ENCODE data around the gene MBTD1. TPM values are rescaled to one million over a fixed set of nuclear protein-coding genes. Genes with fewer than 3 reads are reported as not detected.
A peak's percentile ranks its signal among the peaks of the same experiment; 100 is the strongest.

The MBTD1 gene
- total RNA-seq, 2 donors from 2014 or later = 6.9 to 18.3 TPM

GRCh38 chr17:51142597-51142996 is 117.3 kb downstream of the MBTD1 start:
- Histone ChIP-seq H3K27me3 (replicated peaks; ENCODE audit: insufficient read depth) (no peaks in the 10 kb centered on the region), H3K9me3 (no peaks in the 10 kb centered on the region), H3K36me3 (no peaks in the 10 kb centered on the region), H3K27ac (no peak overlapping the region), H3K4me1 (ENCODE audit: control insufficient read depth in 1 of 2, low read depth in 2 of 2) (no peaks in the 10 kb centered on the region), H3K4me3 (no peak overlapping the region)
- DNase-seq (ENCODE audit: low spot score) (no peak), ATAC-seq (ENCODE audit: insufficient number of reproducible peaks, low FRiP score, low read depth) (no peak)
- no peak for TF ChIP-seq CTCF (IDR thresholded peaks at IDR 0.05)

DNA sequence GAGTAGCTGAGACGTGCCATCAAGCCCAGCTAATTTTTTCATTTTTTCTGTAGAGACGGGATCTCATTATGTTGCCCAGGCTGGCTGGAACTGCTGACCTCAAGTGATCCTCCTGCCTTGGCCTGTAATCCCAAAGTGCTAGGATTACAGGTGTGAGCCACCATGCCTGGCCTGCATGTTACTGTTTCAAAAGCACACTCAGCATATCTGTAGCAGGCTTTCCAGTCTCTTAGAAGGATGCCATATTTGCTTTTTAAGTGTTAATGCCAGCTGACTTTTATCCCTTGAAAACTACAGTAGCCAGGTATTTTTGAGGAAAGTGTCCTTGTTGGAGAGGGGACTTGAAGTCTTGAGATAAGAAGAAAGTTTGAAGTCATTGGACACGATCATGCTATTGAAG is 123.9 kb downstream of the MBTD1 start:
- Histone ChIP-seq H3K36me3 (no peaks in the 10 kb centered on the region), H3K9me3 (no peaks in the 10 kb centered on the region), H3K27me3 (replicated peaks; ENCODE audit: insufficient read depth) (no peaks in the 10 kb centered on the region), H3K4me3 (no peak overlapping the region), H3K27ac (no peak overlapping the region), H3K4me1 (ENCODE audit: control insufficient read depth in 1 of 2, low read depth in 2 of 2) (peaks cover 5 to 16% of the 10 kb centered on the region in 2 donors)
- no peak for TF ChIP-seq CTCF (IDR thresholded peaks at IDR 0.05)
- no peak for ATAC-seq (ENCODE audit: insufficient number of reproducible peaks, low FRiP score, low read depth)
- DNase-seq (ENCODE audit: low spot score) = no peak

- no peak for ATAC-seq (ENCODE audit: insufficient number of reproducible peaks, low FRiP score, low read depth)
- no peak for TF ChIP-seq CTCF (IDR thresholded peaks at IDR 0.05)
- Histone ChIP-seq H3K4me1 (ENCODE audit: control insufficient read depth in 1 of 2, low read depth in 2 of 2) (peaks cover 5 to 16% of the 10 kb centered on the region in 2 donors), H3K36me3 (no peaks in the 10 kb centered on the region), H3K4me3 (no peak overlapping the region), H3K27me3 (replicated peaks; ENCODE audit: insufficient read depth) (no peaks in the 10 kb centered on the region), H3K27ac (peak overlapping the region; percentile 54 to 65), H3K9me3 (no peaks in the 10 kb centered on the region)
- DNase-seq (ENCODE audit: low spot score) = no peak
Measured at GRCh38 chr17:51133365-51133764, 126.5 kb downstream of the MBTD1 start.

DNA sequence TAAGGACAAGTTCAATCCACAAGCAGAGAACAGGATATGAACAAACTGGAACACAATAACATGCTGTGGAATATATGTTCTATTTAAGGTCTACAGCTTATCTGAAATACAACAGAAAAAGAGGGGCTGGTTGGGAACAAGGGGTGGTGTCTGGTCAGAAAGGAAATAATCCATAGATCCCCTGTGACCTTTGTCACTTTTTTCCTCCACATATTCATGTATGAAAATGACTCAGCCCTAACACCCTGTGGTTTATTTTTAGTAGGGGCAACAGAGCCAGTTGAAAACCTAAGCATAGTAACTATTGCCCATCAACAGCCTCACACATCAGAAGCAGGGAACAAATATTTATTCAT is 126.9 kb downstream of the MBTD1 start:
- ATAC-seq (ENCODE audit: insufficient number of reproducible peaks, low FRiP score, low read depth) (no peak), DNase-seq (ENCODE audit: low spot score) (no peak)
- Histone ChIP-seq H3K9me3 (no peaks in the 10 kb centered on the region), H3K4me3 (no peak overlapping the region), H3K4me1 (ENCODE audit: control insufficient read depth in 1 of 2, low read depth in 2 of 2) (peaks cover 5 to 16% of the 10 kb centered on the region in 2 donors), H3K27ac (peak overlapping the region; percentile 54 to 65), H3K27me3 (replicated peaks; ENCODE audit: insufficient read depth) (no peaks in the 10 kb centered on the region), H3K36me3 (no peaks in the 10 kb centered on the region)
- TF ChIP-seq CTCF (IDR thresholded peaks at IDR 0.05) = no peak

DNA sequence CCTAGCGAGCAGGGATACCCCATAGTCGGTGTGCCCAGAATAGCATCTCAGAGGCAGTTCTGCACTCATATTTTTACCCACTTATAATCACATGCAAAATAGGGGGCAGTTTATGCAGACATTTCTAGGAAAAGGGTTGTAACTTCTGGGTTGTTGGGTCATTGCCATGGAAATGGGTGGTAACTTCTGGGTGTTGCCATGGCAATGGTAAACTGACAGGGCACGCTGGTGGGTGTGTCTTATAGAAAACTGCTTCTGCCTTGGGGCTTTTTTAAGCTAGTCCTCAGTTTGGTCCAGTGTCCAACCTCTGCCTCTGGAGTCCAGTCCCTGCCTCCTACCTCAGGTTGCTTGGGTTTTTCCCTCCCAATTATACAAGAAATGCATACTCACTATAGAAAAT is 131.8 kb downstream of the MBTD1 start:
- ATAC-seq (ENCODE audit: insufficient number of reproducible peaks, low FRiP score, low read depth) (no peak), DNase-seq (ENCODE audit: low spot score) (no peak)
- H3K9me3 ChIP-seq = no peaks in the 10 kb centered on the region
- H3K27me3 ChIP-seq (replicated peaks; ENCODE audit: insufficient read depth) = no peaks in the 10 kb centered on the region
- no peak for TF ChIP-seq CTCF (IDR thresholded peaks at IDR 0.05)
- no peak overlapping the region for H3K27ac ChIP-seq
- H3K4me3 ChIP-seq = no peak overlapping the region
- H3K36me3 ChIP-seq = no peaks in the 10 kb centered on the region
- peaks cover 5 to 9% of the 10 kb centered on the region in 2 donors for H3K4me1 ChIP-seq (ENCODE audit: control insufficient read depth in 1 of 2, low read depth in 2 of 2)

Other genes with a start within 250 kb of the MBTD1 start
- gene SPAG9, start 139.2 kb downstream of the MBTD1 start, total RNA-seq = 100 to 1,000 TPM; 105 to 162 TPM
- 10 to 100 TPM; 21.7 to 35.6 TPM for gene NME1, start 106.5 kb downstream of the MBTD1 start, total RNA-seq
- 100 to 1,000 TPM; 331 to 338 TPM for gene NME2, start 93.6 kb downstream of the MBTD1 start, total RNA-seq
- 10 to 100 TPM; 14.5 to 27.4 TPM for gene UTP18, start 497 bp upstream of the MBTD1 start, total RNA-seq

All from thoracic aorta (tissue), 2 donors.